K562 (cell line): ENCODE measurements around the gene ALOX5. TPM values are rescaled to one million over a fixed set of nuclear protein-coding genes. Genes with fewer than 3 reads are reported as not detected.

Experiments used
- ATAC-seq: fragments of 200-7000 bp; cut with Tn5 transposase; 3 replicates; pipeline ENCODE4 v1.9.1; 2020; ENCODE audit warnings: moderate library complexity
- BruUV-seq: library from RNA; stranded (reverse); fragments of 400-500 nt; replicated peaks from 2 replicates; lab custom pipeline; 2021; lab: Mats Ljungman, UMichigan
- CTCF ChIA-PET: fragments of 300-600 bp; formaldehyde crosslinking; extraction: SDS; loops from one replicate; lab custom pipeline; 2021; ENCODE audit warnings: low intra/inter-chr PET ratio; lab: Yijun Ruan, JAX
- POLR2A ChIA-PET: fragments of 300-600, 350-650 bp; sonication (Branson Sonifier 250); formaldehyde crosslinking; extraction: SDS; loops from one replicate; lab custom pipeline; 2021; ENCODE audit warnings: antibody characterized with exemption, inconsistent platforms; lab: Yijun Ruan, JAX
- DNase-seq, 4 experiments: peaks; one replicate each; pipeline versions ENCODE4 v3.0.0 to v3.0.0-alpha.2; 2011 to 2018; ENCODE audit warnings: low spot score in 3 of 4, mixed read lengths in 3 of 4; ENCODE audit errors: extremely low read depth in 1 of 4
- FAIRE-seq: peaks from 2 replicates; lab custom pipeline; 2011; peaks lifted over from hg19 to GRCh38; lab: Jason Lieb, UNC
- H2AFZ ChIP-seq: 2 replicates; pipeline ENCODE4 v1.6.0; 2011; ENCODE audit warnings: low read depth, low read length, control low read depth, inconsistent platforms
- H3K27ac ChIP-seq: fragments of 200-600 bp; 3 replicates; pipeline ENCODE4 v1.8.0; 2011; ENCODE audit warnings: low read depth, mild to moderate bottlenecking, control low read depth, inconsistent platforms, low read length, moderate library complexity, mixed read lengths; ENCODE audit errors: extremely low read depth
- H3K27me3 ChIP-seq, 2 experiments: fragments of 300-600 bp in 1 of 2; 2 replicates in 1 of 2; 3 replicates in 1 of 2; pipeline versions ENCODE4 v1.6.0 to v1.8.0; 2011; ENCODE audit warnings: inconsistent platforms in 2 of 2, low read length in 2 of 2, mild to moderate bottlenecking in 1 of 2, mixed read lengths in 1 of 2, moderate library complexity in 1 of 2; ENCODE audit not compliant: control insufficient read depth in 2 of 2, insufficient read depth in 2 of 2
- H3K36me3 ChIP-seq: fragments of 300-600 bp; 3 replicates; pipeline ENCODE4 v1.8.0; 2011; ENCODE audit warnings: mild to moderate bottlenecking, low read length, inconsistent platforms; ENCODE audit not compliant: control insufficient read depth, insufficient read depth
- H3K4me1 ChIP-seq, 2 experiments: fragments of 200-600 bp in 1 of 2; replicated peaks in 1 of 2; 2 replicates in 1 of 2; 3 replicates in 1 of 2; pipeline versions ENCODE4 v1.5.1 to v1.8.0; 2011; ENCODE audit warnings: inconsistent platforms in 2 of 2, low read length in 2 of 2, mild to moderate bottlenecking in 1 of 2, mixed read lengths in 1 of 2, moderate library complexity in 1 of 2; ENCODE audit not compliant: control insufficient read depth in 2 of 2, insufficient read depth in 2 of 2
- H3K4me2 ChIP-seq: 2 replicates; pipeline ENCODE4 v1.6.1; 2011; ENCODE audit warnings: low read length, control low read depth, inconsistent platforms, mixed read lengths; ENCODE audit not compliant: insufficient read depth
- H3K4me3 ChIP-seq: fragments of 200-600 bp; sonication (generic), shearing (Covaris generic); 2 replicates; pipeline ENCODE4 v1.5.1; 2016; ENCODE audit warnings: control low read depth, inconsistent platforms
- H3K79me2 ChIP-seq: fragments of 200-600 bp; 3 replicates; pipeline ENCODE4 v1.8.0; 2011; ENCODE audit warnings: low read length, inconsistent platforms; ENCODE audit not compliant: control insufficient read depth, insufficient read depth
- H3K9ac ChIP-seq, 2 experiments: 2 replicates each; pipeline versions ENCODE4 v1.6.0 to v1.6.1; 2011; ENCODE audit warnings: low read depth in 2 of 2, low read length in 2 of 2, control low read depth in 1 of 2, inconsistent platforms in 1 of 2, mild to moderate bottlenecking in 1 of 2, mixed read lengths in 1 of 2; ENCODE audit not compliant: insufficient read depth in 1 of 2
- H3K9me1 ChIP-seq: one replicate; pipeline ENCODE4 v1.6.0; 2011; ENCODE audit warnings: inconsistent platforms, mild to moderate bottlenecking, low read length, moderate library complexity; ENCODE audit not compliant: control insufficient read depth, insufficient read depth
- H3K9me3 ChIP-seq: replicated peaks from 2 replicates; pipeline ENCODE4 v1.5.1; 2011; ENCODE audit warnings: low read depth, low read length, inconsistent platforms; ENCODE audit not compliant: control insufficient read depth, insufficient read depth
- H4K20me1 ChIP-seq: replicated peaks from 2 replicates; pipeline ENCODE4 v1.6.1; 2011; ENCODE audit warnings: low read length, inconsistent platforms, mixed read lengths; ENCODE audit not compliant: control insufficient read depth, insufficient read depth
- CSDE1 ChIP-seq, 2 experiments: fragments of 450-650 bp; IDR thresholded peaks; 2 replicates each; pipeline ENCODE4 v1.6.1; 2016; ENCODE audit warnings: mild to moderate bottlenecking in 1 of 2
- DNMT1 ChIP-seq: fragments of 450-650 bp; IDR thresholded peaks from 2 replicates; pipeline ENCODE4 v1.6.1; 2016; ENCODE audit warnings: antibody characterized with exemption, mild to moderate bottlenecking
- EWSR1 ChIP-seq: fragments of 450-650 bp; IDR thresholded peaks from 2 replicates; pipeline ENCODE4 v1.6.1; 2018; ENCODE audit warnings: borderline replicate concordance, mild to moderate bottlenecking, low read depth, moderate library complexity; ENCODE audit not compliant: partially characterized antibody
- HLTF ChIP-seq: fragments of 450-650 bp; IDR thresholded peaks from 2 replicates; pipeline ENCODE4 v1.6.1; 2016
- MCM3 ChIP-seq: fragments of 450-650 bp; IDR thresholded peaks from 2 replicates; pipeline ENCODE4 v1.6.1; 2016
- MEF2A ChIP-seq: IDR thresholded peaks from 2 replicates; pipeline ENCODE4 v1.6.1; 2011; ENCODE audit warnings: low read depth, mild to moderate bottlenecking, low read length, moderate library complexity; ENCODE audit not compliant: control insufficient read depth
- PHF21A ChIP-seq: fragments of 450-650 bp; IDR thresholded peaks from 2 replicates; pipeline ENCODE4 v1.6.1; 2017; ENCODE audit warnings: low read depth, borderline replicate concordance
- RFX1 ChIP-seq: fragments of 450-650 bp; IDR thresholded peaks from 2 replicates; pipeline ENCODE4 v1.6.1; 2016; ENCODE audit warnings: mild to moderate bottlenecking, moderate library complexity
- SNRNP70 ChIP-seq: fragments of 200-400 bp; formaldehyde crosslinking; optimal IDR thresholded peaks from 2 replicates; pipeline ENCODE3; 2017; ENCODE audit warnings: low read depth, low read length
- SPI1 ChIP-seq: IDR thresholded peaks from 2 replicates; pipeline ENCODE4 v1.6.1; 2011; ENCODE audit warnings: low read depth, low read length, control low read depth, borderline replicate concordance
- TAL1 ChIP-seq: fragments of 450-650 bp; IDR thresholded peaks from 2 replicates; pipeline ENCODE4 v1.6.1; 2016; ENCODE audit warnings: mild to moderate bottlenecking
- TBL1XR1 ChIP-seq, 2 experiments: IDR thresholded peaks; 2 replicates each; pipeline ENCODE4 v1.6.1; 2012; ENCODE audit warnings: improper control_type of control experiment in 2 of 2, low read length in 2 of 2, mild to moderate bottlenecking in 1 of 2
- WHSC1 ChIP-seq: IDR thresholded peaks from one replicate; pipeline ENCODE4 v1.6.1; 2012; ENCODE audit warnings: low read length, control low read depth, inconsistent platforms
- ZNF282 ChIP-seq: sonication (generic); formaldehyde crosslinking; IDR thresholded peaks from 2 replicates; pipeline ENCODE4 v1.8.1; 2023; ENCODE audit warnings: missing genetic modification reagents
- ZNF57 ChIP-seq: fragments of 450-650 bp; formaldehyde crosslinking; IDR thresholded peaks from 2 replicates; pipeline ENCODE4 v1.4.0; 2020; ENCODE audit warnings: mild to moderate bottlenecking, moderate library complexity
- WGBS: fragments of 100-300 bp; shearing (Covaris generic); methylation state at CpG from one replicate; pipeline ENCODE4 v1.1.6; 2016; ENCODE audit warnings: low coverage, mixed read lengths; ENCODE audit not compliant: insufficient coverage; ENCODE audit errors: missing lambda C conversion rate; 5-methylcytosine and 5-hydroxymethylcytosine counted together
- in situ Hi-C: fragments of 300-500 bp; cut with MboI; formaldehyde crosslinking; loops from 4 replicates; pipeline ENCODE4 v1.15.0; 2018; ENCODE audit warnings: inconsistent platforms, mixed read lengths
- intact Hi-C: fragments of 100-400 bp; cut with micrococcal nuclease; formaldehyde crosslinking; loops from 2 replicates; pipeline ENCODE4 v1.14.2; 2022
- polyA plus RNA-seq, 8 experiments: library from polyadenylated mRNA; depleted of rRNA in 4 of 8; stranded (reverse) in 5 of 8; unstranded in 3 of 8; fragments of >200 nt; fragmentation: Nextera tagmentation in 2 of 8; fragmentation: Illumina TruSeq in 1 of 8; extraction: Ambion mirVana in 2 of 8; extraction: Trizol in 1 of 8; gene quantifications; 2 replicates each; pipeline versions ENCODE4 v1.2.1 to v1.2.3, GENCODE V29; 2011 to 2014; ENCODE audit warnings: inconsistent platforms in 1 of 8, missing spikeins in 1 of 8
- total RNA-seq, 7 experiments: library from RNA; depleted of rRNA in 6 of 7; stranded (reverse); fragments of >200 nt in 6 of 7; fragmentation: Illumina TruSeq in 2 of 7; extraction: Trizol in 2 of 7; gene quantifications; 2 replicates each; pipeline versions ENCODE4 v1.2.1 to v1.2.3, GENCODE V29; 2011 to 2021; ENCODE audit warnings: low replicate concordance in 1 of 7
- TF ChIP-seq, protein P1 (sequence below): fragments of 250-450 bp; sonication (Bioruptor Pico); IDR thresholded peaks from 2 replicates; pipeline ENCODE4 v1.8.0; 2021; ENCODE audit warnings: moderate library complexity, mild to moderate bottlenecking, inconsistent platforms
- TF ChIP-seq, protein P2 (sequence below): fragments of 250-450 bp; sonication (Bioruptor Pico); IDR thresholded peaks from 2 replicates; pipeline ENCODE4 v1.8.0; 2022; ENCODE audit warnings: inconsistent platforms, mild to moderate bottlenecking, moderate library complexity, borderline replicate concordance
- TF ChIP-seq, protein P3 (sequence below): fragments of 200-800 bp; sonication (Bioruptor generic); IDR thresholded peaks from 2 replicates; pipeline ENCODE4 v1.6.1; 2016; ENCODE audit warnings: missing genetic modification characterization, missing compliant biosample characterization
- TF ChIP-seq, protein P4 (sequence below): fragments of 250-450 bp; sonication (Bioruptor Pico); IDR thresholded peaks from 2 replicates; pipeline ENCODE4 v1.9.0; 2021; ENCODE audit warnings: mild to moderate bottlenecking

The ALOX5 gene
- total and polyA plus RNA-seq, 9 of the 15 experiments (the other 6 are each of a cell fraction or from before 2014, with no cell fraction given): 0.10 to 2.4 (median 1.4) TPM

DNA sequence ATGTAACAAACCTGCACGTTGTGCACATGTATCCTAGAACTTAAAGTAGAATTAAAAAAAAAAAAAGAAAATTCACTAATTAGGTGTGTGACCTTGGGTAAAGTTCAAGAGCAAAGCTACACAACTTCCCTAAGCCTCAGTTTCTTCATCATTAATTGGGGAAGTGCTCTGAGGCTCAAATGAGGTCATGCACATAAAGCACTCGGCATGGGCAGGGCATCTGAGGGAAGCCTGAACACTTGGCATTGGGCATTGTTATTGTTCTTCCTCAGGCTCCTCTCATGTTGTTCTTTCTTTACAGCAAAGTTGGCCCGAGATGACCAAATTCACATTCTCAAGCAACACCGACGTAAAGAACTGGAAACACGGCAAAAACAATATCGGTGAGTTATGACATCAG lies 21.5 kb downstream of the ALOX5 start:
- intact Hi-C loops: no loop called here
- Histone ChIP-seq H4K20me1 (no peaks in the 10 kb centered on the region), H3K27me3 (no peaks in the 10 kb centered on the region), H2AFZ (no peak overlapping the region), H3K4me2 (no peak overlapping the region), H3K79me2 (no peaks in the 10 kb centered on the region), H3K9me1 (no peaks in the 10 kb centered on the region), H3K9ac (no peak overlapping the region), H3K36me3 (no peaks in the 10 kb centered on the region), H3K4me1 (no peaks in the 10 kb centered on the region), H3K9me3 (peaks cover 4% of the 10 kb centered on the region; the same call in 1 of the 2 replicates), H3K4me3 (no peak overlapping the region), H3K27ac (no peak overlapping the region)
- no peak for ATAC-seq
- no peak for DNase-seq
- CTCF ChIA-PET: no interaction called here
- no TSS peak for BruUV-seq
- FAIRE-seq: no peak
- no peak for TF ChIP-seq SNRNP70
- no peak for TF ChIP-seq ZNF282 (CRISPR knock-in tag)
- TF ChIP-seq, protein P1, sequence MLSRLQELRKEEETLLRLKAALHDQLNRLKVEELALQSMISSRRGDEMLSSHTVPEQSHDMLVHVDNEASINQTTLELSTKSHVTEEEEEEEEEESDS (CRISPR knock-in tag): no peak
- no peak for TF ChIP-seq SPI1
- TF ChIP-seq TBL1XR1 (IDR thresholded peaks at IDR 0.05; ENCODE audit: low read length in 2 of 2): no peak
- TF ChIP-seq, protein P2, sequence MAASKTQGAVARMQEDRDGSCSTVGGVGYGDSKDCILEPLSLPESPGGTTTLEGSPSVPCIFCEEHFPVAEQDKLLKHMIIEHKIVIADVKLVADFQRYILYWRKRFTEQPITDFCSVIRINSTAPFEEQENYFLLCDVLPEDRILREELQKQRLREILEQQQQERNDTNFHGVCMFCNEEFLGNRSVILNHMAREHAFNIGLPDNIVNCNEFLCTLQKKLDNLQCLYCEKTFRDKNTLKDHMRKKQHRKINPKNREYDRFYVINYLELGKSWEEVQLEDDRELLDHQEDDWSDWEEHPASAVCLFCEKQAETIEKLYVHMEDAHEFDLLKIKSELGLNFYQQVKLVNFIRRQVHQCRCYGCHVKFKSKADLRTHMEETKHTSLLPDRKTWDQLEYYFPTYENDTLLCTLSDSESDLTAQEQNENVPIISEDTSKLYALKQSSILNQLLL (CRISPR knock-in tag): no peak
- no peak for TF ChIP-seq HLTF
- TF ChIP-seq EWSR1: no peak
- TF ChIP-seq DNMT1: no peak
- no peak for TF ChIP-seq TAL1
- TF ChIP-seq RFX1: no peak
- no peak for TF ChIP-seq WHSC1
- no peak for TF ChIP-seq MCM3
- TF ChIP-seq PHF21A: no peak
- TF ChIP-seq, protein P3, sequence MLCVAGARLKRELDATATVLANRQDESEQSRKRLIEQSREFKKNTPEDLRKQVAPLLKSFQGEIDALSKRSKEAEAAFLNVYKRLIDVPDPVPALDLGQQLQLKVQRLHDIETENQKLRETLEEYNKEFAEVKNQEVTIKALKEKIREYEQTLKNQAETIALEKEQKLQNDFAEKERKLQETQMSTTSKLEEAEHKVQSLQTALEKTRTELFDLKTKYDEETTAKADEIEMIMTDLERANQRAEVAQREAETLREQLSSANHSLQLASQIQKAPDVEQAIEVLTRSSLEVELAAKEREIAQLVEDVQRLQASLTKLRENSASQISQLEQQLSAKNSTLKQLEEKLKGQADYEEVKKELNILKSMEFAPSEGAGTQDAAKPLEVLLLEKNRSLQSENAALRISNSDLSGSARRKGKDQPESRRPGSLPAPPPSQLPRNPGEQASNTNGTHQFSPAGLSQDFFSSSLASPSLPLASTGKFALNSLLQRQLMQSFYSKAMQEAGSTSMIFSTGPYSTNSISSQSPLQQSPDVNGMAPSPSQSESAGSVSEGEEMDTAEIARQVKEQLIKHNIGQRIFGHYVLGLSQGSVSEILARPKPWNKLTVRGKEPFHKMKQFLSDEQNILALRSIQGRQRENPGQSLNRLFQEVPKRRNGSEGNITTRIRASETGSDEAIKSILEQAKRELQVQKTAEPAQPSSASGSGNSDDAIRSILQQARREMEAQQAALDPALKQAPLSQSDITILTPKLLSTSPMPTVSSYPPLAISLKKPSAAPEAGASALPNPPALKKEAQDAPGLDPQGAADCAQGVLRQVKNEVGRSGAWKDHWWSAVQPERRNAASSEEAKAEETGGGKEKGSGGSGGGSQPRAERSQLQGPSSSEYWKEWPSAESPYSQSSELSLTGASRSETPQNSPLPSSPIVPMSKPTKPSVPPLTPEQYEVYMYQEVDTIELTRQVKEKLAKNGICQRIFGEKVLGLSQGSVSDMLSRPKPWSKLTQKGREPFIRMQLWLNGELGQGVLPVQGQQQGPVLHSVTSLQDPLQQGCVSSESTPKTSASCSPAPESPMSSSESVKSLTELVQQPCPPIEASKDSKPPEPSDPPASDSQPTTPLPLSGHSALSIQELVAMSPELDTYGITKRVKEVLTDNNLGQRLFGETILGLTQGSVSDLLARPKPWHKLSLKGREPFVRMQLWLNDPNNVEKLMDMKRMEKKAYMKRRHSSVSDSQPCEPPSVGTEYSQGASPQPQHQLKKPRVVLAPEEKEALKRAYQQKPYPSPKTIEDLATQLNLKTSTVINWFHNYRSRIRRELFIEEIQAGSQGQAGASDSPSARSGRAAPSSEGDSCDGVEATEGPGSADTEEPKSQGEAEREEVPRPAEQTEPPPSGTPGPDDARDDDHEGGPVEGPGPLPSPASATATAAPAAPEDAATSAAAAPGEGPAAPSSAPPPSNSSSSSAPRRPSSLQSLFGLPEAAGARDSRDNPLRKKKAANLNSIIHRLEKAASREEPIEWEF: no peak
- no peak for TF ChIP-seq ZNF57 (CRISPR knock-in tag)
- TF ChIP-seq, protein P4, sequence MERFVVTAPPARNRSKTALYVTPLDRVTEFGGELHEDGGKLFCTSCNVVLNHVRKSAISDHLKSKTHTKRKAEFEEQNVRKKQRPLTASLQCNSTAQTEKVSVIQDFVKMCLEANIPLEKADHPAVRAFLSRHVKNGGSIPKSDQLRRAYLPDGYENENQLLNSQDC: no peak
- TF ChIP-seq CSDE1 (IDR thresholded peaks at IDR 0.05): no peak
- no peak for TF ChIP-seq MEF2A
- WGBS: 65% methylated on average over 7 of the region's 7 CpGs
- POLR2A ChIA-PET: no interaction called here
- in situ Hi-C loops: no loop called here
